ENCODE results near the gene PHACTR3.

PHACTR3 gene

DNA sequence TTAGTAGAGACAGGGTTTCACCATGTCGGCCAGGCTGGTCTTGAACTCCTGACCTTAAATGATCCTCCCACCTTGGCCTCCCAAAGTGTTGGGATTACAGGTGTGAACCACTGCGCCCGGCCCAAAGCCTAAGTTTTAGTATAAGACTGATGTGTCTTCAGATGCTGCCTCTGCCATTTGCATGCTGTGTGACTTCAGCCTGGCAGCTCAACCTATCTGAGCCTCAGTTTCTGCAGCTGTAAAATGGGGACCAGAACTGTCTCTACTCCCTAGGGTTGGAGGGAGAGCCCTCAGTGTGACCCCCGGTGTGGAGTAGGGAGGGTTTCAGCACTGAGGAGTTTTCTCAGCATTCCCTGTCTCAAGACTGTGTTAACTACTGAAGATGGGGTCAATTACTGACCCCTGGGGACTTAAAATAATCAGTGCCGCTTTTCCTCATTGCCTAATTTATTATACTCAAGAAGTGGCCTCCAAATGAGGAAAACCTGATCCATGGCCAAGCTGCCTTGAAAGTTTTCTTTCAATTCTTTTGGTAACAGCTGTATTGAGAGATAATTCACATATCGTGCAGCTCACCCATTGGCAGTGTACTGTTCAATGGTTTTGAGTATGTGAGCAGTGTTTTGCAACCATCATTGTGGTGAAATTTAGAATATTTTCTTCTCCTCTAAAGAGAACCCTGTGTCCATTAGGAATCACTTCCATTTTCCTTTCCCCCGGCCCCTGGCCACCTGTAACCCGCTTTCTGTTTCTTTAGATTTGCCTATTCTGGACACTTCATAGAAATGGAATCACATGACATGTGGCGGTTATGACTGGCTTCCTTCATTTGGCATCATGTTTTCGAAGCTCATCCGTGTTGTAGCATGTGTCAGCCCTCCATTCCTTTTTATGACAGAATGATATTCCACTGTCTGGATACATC, 64.8 kb downstream of the PHACTR3 start:
- TF ChIP-seq, protein P1, sequence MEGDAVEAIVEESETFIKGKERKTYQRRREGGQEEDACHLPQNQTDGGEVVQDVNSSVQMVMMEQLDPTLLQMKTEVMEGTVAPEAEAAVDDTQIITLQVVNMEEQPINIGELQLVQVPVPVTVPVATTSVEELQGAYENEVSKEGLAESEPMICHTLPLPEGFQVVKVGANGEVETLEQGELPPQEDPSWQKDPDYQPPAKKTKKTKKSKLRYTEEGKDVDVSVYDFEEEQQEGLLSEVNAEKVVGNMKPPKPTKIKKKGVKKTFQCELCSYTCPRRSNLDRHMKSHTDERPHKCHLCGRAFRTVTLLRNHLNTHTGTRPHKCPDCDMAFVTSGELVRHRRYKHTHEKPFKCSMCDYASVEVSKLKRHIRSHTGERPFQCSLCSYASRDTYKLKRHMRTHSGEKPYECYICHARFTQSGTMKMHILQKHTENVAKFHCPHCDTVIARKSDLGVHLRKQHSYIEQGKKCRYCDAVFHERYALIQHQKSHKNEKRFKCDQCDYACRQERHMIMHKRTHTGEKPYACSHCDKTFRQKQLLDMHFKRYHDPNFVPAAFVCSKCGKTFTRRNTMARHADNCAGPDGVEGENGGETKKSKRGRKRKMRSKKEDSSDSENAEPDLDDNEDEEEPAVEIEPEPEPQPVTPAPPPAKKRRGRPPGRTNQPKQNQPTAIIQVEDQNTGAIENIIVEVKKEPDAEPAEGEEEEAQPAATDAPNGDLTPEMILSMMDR (IDR thresholded peaks at IDR 0.05): no peak

DNA sequence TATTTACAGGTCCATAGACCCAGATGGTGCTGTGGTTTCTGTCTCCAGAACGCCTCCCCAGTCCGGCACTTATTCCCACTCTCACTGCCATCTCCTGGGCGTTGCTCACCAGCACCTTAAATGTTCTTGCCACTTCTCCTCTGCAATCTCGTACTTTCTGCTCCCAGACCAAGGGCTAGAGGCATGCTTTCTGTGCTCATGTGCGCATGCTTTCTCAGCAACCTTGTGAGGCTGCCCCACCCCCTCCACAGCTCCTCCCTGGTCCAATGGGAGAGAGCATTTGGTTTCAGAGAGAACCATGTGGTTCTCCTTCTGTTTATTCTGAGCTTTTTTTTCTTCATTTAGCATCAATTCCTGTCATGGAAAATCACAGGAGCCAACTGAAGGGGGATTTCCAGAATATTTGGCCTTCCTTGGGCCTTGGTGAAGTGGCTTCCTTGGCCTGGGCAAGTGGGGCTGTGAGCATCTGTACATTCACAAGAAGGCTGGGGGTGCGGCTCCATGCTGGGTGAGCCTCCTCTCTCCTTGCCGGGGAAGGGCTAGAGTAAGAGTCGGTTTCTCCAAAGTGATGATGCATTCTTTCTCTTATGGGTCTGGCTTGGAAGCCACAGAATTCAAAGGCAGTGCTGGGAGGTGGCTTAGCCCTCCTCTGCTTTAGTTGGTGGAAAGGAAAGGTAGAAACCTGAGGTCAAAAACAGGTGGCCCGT, 66.6 kb downstream of the PHACTR3 start:
- TF ChIP-seq, protein P1 (IDR thresholded peaks at IDR 0.05): no peak

DNA sequence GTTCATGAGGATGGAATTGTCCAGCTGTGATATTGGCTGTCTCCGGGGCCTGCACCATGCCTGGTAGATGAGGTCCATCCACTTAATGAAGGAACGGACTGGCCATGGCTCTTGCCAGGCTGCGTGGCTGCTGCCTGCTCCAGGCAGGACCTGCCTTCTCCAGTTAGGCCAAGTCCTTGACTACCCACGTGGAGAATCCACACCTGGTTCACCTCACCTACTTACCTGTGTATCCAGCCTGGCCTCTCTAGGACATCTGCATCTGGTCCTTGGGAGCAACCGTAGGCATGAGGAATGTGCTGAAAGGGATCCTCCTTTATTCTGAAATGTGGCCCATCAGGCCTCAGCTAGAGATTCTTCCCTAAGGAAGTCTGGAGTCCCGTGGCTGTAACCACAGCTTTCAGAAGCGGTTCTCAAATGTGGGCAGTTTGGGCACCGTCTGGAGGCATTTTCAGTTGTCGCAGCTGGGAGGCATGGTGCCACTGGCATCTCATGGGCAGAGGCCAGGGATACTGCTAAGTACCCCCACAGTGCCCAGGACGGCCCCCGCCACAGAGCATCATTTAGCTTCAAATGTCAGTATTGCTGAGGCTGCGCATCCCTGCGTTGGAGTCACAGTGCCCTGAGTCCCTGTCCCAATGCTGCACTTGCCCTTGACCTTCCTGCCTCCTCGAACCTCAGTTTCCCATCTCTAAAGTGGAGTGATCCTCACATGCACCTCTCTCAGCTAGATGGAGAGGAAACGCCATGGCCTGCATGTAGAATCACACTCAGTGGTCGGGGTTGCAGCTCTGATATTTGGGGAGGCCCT, 67.5 kb downstream of the PHACTR3 start:
- TF ChIP-seq, protein P1 (IDR thresholded peaks at IDR 0.05): no peak

DNA sequence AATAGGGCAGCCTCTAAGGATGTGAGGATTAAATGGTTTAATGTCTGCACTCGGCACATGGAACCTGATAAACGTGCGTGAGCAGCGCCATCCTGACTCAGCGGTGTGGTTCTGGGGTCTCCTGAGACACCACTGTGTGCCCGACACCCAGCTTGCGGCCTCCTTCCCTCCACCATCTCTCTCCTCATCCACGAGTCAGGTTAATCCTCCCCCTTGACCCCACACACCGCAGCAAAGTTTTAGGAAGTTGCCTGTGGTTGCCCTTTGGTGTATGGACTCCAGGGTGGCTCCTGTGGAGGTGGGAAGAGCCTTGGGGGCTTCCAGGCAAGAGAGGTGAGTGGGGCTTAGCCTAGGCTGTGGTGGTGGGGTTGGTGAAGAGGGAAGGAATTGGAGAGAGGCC, 68.2 kb downstream of the PHACTR3 start:
- TF ChIP-seq, protein P1 (IDR thresholded peaks at IDR 0.05): no peak

DNA sequence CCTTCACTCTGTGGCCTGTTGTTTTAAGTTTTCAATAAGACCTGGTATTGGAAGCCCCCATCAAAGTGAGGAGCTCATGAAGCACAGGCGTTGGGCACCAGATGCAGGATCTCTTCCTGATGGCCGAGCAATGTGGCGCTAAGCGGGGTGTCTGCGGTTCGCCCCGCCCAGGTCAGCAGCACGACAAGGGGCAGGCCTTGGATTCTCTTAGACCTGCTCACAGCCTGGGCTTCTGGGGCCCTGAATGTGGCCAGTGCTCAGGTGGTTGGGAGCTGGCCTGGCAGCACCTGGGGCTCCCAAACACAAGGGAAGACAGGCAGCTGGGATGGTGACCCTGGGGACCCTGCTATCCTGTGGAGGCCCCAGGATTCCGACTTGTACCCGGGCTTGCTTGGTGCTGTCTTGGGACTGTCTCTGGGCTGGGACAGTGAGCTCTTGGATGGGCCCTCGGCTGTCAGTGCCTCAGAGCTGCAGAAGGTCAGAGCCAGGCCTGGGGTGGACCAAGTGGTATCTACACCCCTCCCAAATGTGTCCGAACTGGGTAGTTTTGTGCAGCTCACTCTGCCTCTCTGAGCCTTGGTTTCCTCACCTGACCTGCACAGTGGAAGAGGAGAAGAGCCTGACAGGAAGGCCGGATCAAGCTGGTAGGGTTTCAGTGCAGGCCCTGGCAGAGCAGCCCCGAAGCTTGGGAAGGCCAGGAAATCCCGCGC, 69.1 kb downstream of the PHACTR3 start:
- TF ChIP-seq, protein P1 (IDR thresholded peaks at IDR 0.05): no peak

DNA sequence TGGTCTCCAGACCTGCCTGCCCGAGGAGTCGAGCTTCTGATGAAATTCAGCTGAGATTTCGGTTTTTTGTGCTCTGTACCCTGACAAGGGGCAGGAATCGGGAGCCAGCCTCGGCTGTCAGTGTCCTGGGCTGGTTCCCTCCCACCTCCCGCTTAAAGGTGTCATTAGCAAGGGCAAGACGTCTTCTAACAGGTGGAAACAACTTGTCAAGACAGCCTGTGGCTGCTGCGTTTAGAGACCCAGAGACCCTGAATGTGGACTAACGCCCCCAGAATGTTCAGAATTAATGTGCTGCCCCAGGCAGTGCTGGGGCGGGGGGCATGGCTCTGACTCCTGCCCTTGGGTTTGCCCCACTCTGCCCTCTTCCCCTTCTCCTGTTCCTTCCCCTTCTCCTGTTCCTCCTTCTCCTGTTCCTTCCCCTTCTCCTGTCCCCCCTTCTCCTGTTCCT, 69.7 kb downstream of the PHACTR3 start:
- TF ChIP-seq, protein P1 (IDR thresholded peaks at IDR 0.05): no peak

All from LNCAP (cell line).